ENCODE results near the gene CST3. TPM values are rescaled to one million over a fixed set of nuclear protein-coding genes. Genes with fewer than 3 reads are reported as not detected.

Gene CST3
- total and polyA plus RNA-seq, 2 of the 8 experiments (the other 6 are each of a cell fraction or from before 2014, with no cell fraction given): 53.2 to 184 TPM

GRCh38 chr20:23612396-23612795, 25.4 kb downstream of the CST3 start:
- Histone ChIP-seq H3K23me2 (ENCODE audit: low read depth, low read length) (peaks cover 1% of the 10 kb centered on the region; the same call in 1 of the 2 replicates), H3K9me3 (ENCODE audit: insufficient read depth in 2 of 2, low read depth in 1 of 2, low read length in 1 of 2) (no peaks in the 10 kb centered on the region), H2BK20ac (ENCODE audit: low read length) (no peak overlapping the region), H2AK5ac (ENCODE audit: low read depth, low read length) (no peak overlapping the region), H2BK5ac (ENCODE audit: low read depth, low read length) (no peak overlapping the region), H4K5ac (ENCODE audit: insufficient read length, low read depth, low read length) (no peak overlapping the region), H3K36me3 (ENCODE audit: control insufficient read depth in 2 of 4, insufficient read depth in 4 of 4, low read length in 3 of 4) (no peaks in the 10 kb centered on the region), H4K91ac (replicated peaks; ENCODE audit: insufficient read length, low read length) (no peak overlapping the region), H3K14ac (ENCODE audit: insufficient read length) (no peak overlapping the region), H3K23ac (ENCODE audit: insufficient read length) (no peak overlapping the region), H3K9ac (replicated peaks in 1 of 4; ENCODE audit: extremely low read depth in 1 of 4, low read depth in 3 of 4, low read length in 3 of 4) (no peak overlapping the region), H4K20me1 (replicated peaks in 1 of 2; ENCODE audit: control insufficient read depth in 1 of 2, insufficient read depth in 2 of 2, low read length in 2 of 2) (no peaks in the 10 kb centered on the region), H2BK15ac (ENCODE audit: low read length) (no peak overlapping the region), H2BK12ac (ENCODE audit: low read depth, low read length) (no peak overlapping the region), H3K4ac (replicated peaks; ENCODE audit: insufficient read length, low read depth, low read length) (no peak overlapping the region), H4K8ac (ENCODE audit: extremely low read depth, insufficient read depth, low read length) (no peak overlapping the region), H3K79me2 (ENCODE audit: control insufficient read depth in 1 of 2, insufficient read depth in 2 of 2, low read length in 2 of 2) (no peaks in the 10 kb centered on the region), H3K79me1 (ENCODE audit: low read depth, low read length) (no peaks in the 10 kb centered on the region), H3K27ac (ENCODE audit: low read depth, low read length) (no peak overlapping the region), H3K56ac (replicated peaks; ENCODE audit: insufficient read length, low read depth, low read length) (no peak overlapping the region), H3K4me1 (replicated peaks in 1 of 4; ENCODE audit: control insufficient read depth in 3 of 4, insufficient read depth in 4 of 4, low read length in 3 of 4) (peaks cover 0 to 7% (median 2%) of the 10 kb centered on the region in 4 experiments; a peak in 3 of 7 replicates), H3K18ac (ENCODE audit: extremely low read depth, low read length) (no peak overlapping the region), H3K4me3 (ENCODE audit: extremely low read depth in 1 of 4, insufficient read depth in 2 of 4, low read depth in 3 of 4, low read length in 4 of 4) (no peak overlapping the region), H3K4me2 (ENCODE audit: insufficient read depth in 1 of 2, low read depth in 2 of 2, low read length in 2 of 2) (no peak overlapping the region), H2AFZ (ENCODE audit: low read length) (no peak overlapping the region), H2BK120ac (replicated peaks; ENCODE audit: low read depth, low read length) (no peak overlapping the region), H3K27me3 (replicated peaks in 1 of 4; ENCODE audit: control insufficient read depth in 3 of 4, extremely low read depth in 1 of 4, insufficient read depth in 3 of 4, low read length in 3 of 4) (no peaks in the 10 kb centered on the region; a peak in 1 of 7 replicates)
- DNase-seq (ENCODE audit: low read depth in 1 of 2, low spot score in 2 of 2): no peak
- ChIA-PET CTCF (ENCODE audit: partially characterized antibody) (interaction anchor here (0.7 to 18.5 kb wide), 3 partner anchors 8 to 168 kb away, joined by 3 to 328 read pairs (median 3); partner anchors contain the start of genes CST11 and CSTL1), POLR2A (ENCODE audit: partially characterized antibody) (no interaction called here)
- TF ChIP-seq CBX5 (IDR thresholded peaks at IDR 0.05; ENCODE audit: low read depth, low read length) (no peak), KDM5A (IDR thresholded peaks at IDR 0.05; ENCODE audit: low read length) (no peak), EZH2 (IDR thresholded peaks at IDR 0.05; ENCODE audit: low read depth, low read length, severe bottlenecking) (no peak), MAX (IDR thresholded peaks at IDR 0.05) (no peak), JUN (IDR thresholded peaks at IDR 0.05; ENCODE audit: low read depth, low read length) (no peak), SAP30 (IDR thresholded peaks at IDR 0.05; ENCODE audit: insufficient read depth, insufficient replicate concordance, low read length) (no peak), FOSL1 (IDR thresholded peaks at IDR 0.05; ENCODE audit: insufficient read depth, low read depth, low read length) (no peak)
- 79% methylated on average over 2 of the region's 2 CpGs; no CpG with 5 or more reads in 1 of the 2 experiments for WGBS, 2 experiments (ENCODE audit: extremely low coverage in 1 of 2, insufficient coverage in 1 of 2, insufficient read length in 1 of 2, insufficient replicate concordance in 2 of 2, low coverage in 1 of 2, low lambda C conversion rate in 2 of 2, missing lambda C conversion rate in 1 of 2)
- no peak for FAIRE-seq

Measured in H1 (cell line).